GM19467 (cell line): ENCODE measurements around the gene SNU13.
"Not testable (repeated sequence)": the region's sequence is repeated elsewhere in the genome, so short reads cannot be mapped to it uniquely, and the experiment has no call there.

ENCODE experiments used
- ATAC-seq: cut with Tn5 transposase; IDR thresholded peaks from one replicate; pipeline ENCODE4 v1.9.1; 2021; ENCODE audit warnings: mild to moderate bottlenecking, moderate library complexity; ENCODE audit not compliant: unreplicated experiment

Gene SNU13

DNA sequence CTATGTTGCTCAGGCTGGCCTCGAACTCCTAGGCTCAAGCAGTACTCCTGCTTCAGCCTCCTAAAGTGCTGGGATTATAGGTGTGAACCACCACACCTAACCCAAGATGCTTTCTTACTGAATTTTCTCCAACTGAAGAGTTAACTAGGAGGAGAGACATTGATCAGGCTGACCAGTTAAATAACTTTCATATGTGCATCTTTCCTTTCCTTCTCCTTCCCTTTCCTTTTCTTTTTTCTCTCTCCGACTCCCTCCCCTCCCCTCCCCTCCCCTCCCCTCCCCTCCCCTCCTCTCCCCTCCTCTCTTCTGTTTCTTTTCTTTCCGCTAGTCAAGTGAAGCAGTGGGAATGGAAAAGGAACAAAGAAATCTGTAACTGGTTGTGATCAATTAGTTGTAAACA, 40.9 kb downstream of the SNU13 start:
- ATAC-seq, result no peak

DNA sequence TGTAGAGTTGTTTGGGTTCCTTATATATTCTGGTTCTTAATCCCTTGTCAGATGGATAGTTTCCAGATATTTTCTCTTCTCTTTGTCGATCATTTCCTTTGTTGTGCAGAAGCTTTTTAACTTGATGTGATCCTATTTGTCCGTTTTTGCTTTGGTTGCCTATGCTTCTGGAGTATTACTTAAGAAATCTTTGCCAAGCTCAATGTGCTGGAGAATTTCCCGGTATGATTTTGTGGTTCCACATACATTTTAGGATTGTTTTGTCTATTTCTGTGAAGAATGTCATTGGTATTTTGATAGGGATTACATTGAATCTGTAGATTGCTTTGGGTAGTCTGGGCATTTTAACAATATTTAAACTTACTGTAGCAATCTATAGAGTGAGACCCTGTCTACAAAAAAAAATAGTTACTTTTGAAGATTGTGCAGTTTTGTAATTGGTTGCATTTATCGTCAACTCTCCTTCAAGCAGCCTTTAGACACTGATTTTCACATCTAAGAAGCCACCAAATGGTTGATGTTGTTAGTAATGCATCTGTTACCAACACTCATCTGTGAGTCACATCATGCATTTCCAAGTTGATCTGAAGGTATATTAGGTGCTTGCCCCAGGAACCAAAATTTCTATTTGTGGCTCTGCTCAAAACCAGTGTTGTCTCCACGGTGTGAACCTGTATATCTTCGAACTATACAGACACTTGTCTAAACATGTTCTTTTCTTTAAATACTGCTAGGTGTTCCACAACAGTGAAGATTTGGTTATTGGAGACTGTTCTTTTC, 46.1 kb downstream of the SNU13 start:
- no peak for ATAC-seq

DNA sequence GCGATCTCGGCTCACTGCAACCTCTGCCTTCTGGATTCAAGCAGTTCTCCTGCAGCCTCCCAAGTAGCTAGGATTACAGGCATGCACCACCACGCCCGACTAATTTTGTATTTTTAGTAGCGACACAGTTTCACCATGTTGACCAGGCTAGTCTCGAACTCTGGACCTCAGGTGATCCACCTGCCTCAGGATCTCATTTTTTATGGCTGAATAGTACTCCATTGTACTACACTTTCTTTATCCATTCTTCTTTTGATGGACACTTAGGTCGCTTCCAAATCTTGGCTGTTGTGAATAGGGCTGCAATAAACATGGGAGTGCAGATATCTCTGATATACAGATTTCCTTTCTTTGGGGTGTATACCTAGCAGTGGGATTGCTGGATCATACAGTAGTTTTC, 46.8 kb downstream of the SNU13 start:
- ATAC-seq, result no peak

DNA sequence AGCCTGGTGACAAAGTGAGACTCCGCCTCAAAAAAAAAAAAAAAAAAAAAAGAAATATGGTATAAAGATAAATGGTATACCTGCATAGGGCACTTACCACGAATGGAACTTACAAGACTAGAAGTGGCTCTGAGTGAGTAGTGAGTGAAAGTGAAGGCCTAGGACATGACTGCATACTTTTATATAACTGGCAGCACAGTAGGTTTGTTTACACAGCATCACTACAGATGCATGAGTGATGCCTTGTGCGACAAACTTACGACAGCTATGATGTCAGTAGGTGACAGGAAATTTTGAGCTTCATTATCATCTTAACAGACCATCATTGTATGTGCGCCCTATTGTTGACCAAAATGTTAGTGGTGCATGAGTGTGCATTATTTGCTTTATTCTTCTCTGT, 49.9 kb downstream of the SNU13 start:
- ATAC-seq, result no peak

DNA sequence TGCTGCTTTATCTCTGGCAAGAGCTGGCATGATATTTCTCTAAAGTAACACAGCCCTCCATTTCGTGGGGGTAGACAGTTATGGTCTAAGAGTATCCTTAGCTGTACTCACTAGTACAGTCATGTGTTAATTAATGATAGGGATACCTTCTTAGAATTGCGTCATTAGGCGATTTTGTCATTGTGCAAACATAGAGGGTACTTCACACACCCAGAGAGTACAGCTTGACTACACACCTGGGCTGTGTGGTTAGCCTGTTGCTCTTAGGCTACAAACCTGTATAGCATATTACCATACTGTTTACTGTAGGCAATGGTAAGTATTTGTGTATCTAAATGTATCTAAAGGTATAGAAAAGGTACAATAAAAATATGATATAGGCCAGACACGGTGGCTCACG, 50.5 kb downstream of the SNU13 start:
- no peak for ATAC-seq

DNA sequence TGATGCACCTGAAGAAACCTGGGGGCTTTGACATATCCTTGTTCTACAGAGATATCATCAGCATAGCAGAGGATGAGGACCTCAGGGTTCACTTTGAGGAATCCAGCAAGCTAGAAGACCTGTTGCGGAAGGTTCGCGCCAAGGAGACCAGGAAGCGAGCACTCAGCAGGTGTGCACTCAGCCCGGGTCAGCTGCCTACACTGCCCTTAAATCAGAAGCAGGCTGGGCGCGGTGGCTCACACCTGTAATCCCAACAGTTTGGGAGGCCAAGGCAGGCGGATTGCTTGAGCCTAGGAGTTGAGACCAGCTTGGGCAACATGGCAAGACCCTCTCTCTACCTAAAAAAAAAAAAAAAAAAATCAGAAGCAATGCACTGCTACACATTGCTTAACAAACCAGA, 51.0 kb downstream of the SNU13 start:
- not testable (repeated sequence) for ATAC-seq

DNA sequence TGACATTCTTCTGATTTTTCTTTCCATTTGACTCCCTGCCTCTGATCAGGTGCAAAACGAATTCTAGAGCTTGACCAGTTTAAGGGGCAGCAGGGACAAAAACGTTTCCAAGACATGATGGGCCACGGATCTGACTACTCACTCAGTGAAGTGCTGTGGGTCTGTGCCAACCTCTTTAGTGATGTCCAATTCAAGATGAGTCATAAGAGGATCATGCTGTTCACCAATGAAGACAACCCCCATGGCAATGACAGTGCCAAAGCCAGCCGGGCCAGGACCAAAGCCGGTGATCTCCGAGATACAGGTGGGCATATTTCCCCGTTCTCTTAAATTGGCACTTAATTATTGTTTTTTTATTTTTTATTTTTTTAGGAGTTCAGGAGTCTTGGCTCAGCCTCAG, 52.2 kb downstream of the SNU13 start:
- no peak for ATAC-seq

DNA sequence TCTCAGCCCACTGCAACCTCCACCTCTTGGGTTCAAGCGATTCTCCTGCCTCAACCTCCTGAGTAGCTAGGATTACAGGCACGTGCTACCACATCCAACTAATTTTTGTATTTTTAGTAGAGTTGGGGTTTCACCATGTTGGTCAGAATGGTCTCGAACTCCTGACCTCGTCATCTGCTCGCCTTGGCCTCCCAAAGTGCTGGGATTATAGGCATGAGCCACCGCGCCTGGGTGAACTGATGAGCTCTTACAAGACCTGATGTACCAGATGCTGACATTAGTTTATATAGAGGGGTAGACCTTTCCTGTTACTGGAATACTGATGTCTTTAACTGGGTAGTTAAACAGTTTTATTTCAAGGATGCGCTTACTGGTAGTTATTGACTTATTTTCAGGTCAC, 54.1 kb downstream of the SNU13 start:
- ATAC-seq, result not testable (repeated sequence)

DNA sequence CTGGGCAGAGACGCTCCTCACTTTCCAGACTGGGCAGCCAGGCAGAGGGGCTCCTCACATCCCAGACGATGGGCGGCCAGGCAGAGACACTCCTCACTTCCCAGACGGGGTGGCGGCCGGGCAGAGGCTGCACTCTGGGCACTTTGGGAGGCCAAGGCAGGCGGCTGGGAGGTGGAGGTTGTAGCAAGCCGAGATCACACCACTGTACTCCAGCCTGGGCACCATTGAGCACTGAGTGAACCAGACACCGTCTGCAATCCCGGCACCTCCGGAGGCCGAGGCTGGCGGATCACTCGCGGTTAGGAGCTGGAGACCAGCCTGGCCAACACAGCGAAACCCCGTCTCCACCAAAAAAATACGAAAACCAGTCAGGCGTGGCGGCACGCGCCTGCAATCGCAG, 57.1 kb downstream of the SNU13 start:
- not testable (repeated sequence) for ATAC-seq

DNA sequence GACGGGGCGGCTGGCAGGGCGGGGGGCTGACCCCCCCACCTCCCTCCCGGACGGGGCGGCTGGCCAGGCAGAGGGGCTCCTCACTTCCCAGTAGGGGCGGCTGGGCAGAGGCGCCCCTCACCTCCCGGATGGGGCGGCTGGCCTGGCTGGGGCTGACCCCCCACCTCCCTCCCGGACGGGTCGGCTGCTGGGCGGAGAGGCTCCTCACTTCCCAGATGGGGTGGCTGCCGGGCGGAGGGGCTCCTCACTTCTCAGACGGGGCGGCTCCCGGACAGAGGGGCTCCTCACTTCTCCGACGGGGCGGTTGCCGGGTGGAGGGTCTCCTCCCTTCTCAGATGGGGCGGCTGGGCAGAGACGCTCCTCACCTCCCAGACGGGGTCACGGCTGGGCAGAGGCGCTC, 57.6 kb downstream of the SNU13 start:
- not testable (repeated sequence) for ATAC-seq

DNA sequence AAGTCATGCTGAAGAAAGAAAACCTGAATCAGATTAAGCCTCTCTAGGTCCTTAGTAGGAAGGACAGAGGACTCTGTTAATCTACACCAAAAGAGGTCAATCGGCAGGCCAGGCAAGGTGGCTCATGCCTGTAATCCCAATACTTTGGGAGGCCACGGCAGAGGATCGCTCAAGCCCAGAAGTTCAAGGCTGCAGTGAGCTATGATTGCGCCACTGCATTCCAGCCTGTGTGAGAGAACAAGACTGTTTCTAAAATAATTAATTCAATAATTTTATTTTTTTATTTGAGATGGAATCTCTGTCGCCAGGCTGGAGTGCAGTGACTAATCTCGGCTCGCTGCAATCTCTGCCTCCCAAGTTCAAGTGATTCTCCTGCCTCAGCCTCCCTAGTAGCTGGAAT, 63.1 kb downstream of the SNU13 start:
- no peak for ATAC-seq
